ENCODE results near the gene OLIG3.

The OLIG3 gene

DNA sequence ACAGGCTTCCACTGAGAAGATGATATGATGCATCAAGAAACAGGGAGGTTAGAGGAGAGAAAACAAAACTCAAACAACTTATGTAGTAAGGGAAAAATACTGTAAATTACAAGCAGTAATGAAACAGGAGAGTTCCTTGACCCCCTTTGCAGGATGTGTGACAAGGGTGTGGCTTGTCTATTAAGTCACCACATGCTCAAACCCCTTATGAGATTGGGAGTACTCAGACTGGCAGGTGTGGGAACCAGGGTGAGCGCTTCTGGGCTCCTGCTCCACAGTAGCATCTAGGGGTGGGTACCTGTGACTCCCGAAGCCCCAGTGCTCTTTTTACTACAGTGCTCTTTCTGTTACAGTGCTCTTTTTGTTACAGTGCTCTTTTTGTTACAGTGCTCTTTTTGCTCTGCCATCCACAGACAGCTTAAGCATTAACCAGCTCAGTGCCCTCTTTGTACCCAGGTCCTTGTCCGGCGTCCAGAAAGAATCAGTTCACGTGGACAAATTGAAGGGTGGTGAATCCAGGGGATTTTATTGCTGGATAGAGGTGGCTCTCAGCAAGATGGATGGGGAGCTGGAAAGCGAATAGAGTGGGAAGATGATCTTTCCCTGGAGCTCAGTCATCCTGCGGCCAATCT, 28.7 kb downstream of the OLIG3 start:
- DNase-seq: no peak

DNA sequence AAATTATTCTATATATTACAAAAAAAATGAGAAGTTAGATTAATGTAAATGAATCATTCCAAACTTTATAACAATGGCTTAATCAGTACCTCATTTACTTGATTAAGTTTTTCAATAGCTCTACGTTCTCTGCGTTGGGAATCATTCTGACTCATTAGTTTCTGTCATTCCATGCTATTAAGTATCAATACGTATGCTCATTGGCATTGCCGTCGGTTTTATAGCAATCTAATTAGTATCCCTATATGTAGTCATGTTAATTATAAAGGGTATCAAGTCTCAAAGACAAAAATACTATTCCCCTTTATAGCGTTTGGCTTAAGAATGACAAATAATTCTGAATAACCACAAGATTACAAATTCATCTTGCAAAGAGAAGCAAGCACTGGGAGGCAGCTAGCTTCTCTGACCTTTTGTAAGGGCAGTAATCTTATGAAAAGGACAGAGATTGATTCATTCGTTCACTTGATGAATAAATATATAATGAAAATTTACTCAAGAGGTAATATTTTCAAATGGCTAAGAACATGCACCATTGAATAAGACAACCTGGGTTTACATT, 41.8 kb downstream of the OLIG3 start:
- DNase-seq: no peak

DNA sequence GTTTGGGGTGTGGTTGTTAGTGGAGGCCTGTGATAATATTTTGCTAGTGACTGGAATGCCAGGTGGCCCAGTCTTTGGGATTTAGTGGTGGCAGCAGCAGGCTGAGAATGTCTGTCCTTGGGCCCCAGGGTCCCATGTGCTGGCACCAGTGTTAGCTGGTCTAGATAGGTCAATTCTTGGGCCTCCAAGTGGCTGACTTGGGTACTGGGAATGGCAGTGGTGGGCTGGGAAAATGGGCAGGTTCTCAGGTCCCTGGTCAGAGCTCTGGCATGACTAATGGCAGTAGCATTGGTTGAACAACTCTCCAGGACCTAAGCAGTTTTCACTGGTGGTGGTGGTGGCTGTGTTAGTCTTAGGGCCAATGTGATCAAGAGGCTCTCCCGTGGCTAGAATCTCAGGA, 50.3 kb downstream of the OLIG3 start:
- no peak for DNase-seq

All from inflammatory macrophage treated with lipopolysaccharide for 4 hours (primary cell).